Caco-2 (cell line): Measurements from ENCODE around the gene CCDC154. TPM values are rescaled to one million over a fixed set of nuclear protein-coding genes. Genes with fewer than 3 reads are reported as not detected.

Experiments
- BruUV-seq: library from RNA; stranded (reverse); fragments of 400-500 nt; replicated peaks from 2 replicates; lab custom pipeline; 2021; lab: Mats Ljungman, UMichigan
- CTCF ChIA-PET: fragments of 300-600 bp; sonication (Branson Sonifier 250); formaldehyde crosslinking; loops from one replicate; lab custom pipeline; 2022; ENCODE audit warnings: antibody characterized with exemption; lab: Charles Lee
- POLR2A ChIA-PET: fragments of 300-600 bp; sonication (Branson Sonifier 250); formaldehyde crosslinking; loops from one replicate; lab custom pipeline; 2022; ENCODE audit warnings: antibody characterized with exemption; lab: Charles Lee
- DNase-seq, 2 experiments: peaks; one replicate each; pipeline versions ENCODE4 v3.0.0 to v3.0.0-alpha.2; 2020 to 2022
- H3K27me3 ChIP-seq: replicated peaks from 2 replicates; pipeline ENCODE4 v1.6.0; 2011; ENCODE audit warnings: low read length; ENCODE audit not compliant: control insufficient read depth, insufficient read depth
- H3K36me3 ChIP-seq: 2 replicates; pipeline ENCODE4 v1.5.1; 2011; ENCODE audit warnings: low read length; ENCODE audit not compliant: control insufficient read depth, insufficient read depth
- H3K4me1 ChIP-seq: fragments of 250-450 bp; sonication (Bioruptor Pico); 2 replicates; pipeline ENCODE4 v1.5.1; 2020; ENCODE audit warnings: mild to moderate bottlenecking
- H3K4me3 ChIP-seq: 2 replicates; pipeline ENCODE4 v1.5.1; 2011; ENCODE audit warnings: low read depth, mild to moderate bottlenecking, control low read depth, low read length
- H3K9me3 ChIP-seq: fragments of 250-450 bp; sonication (Bioruptor Pico); 2 replicates; pipeline ENCODE4 v1.5.1; 2020; ENCODE audit warnings: mild to moderate bottlenecking, moderate library complexity
- H3K27ac Mint-ChIP-seq: one replicate; pipeline ENCODE4 v1.8.0; 2022; ENCODE audit warnings: mixed read lengths; ENCODE audit not compliant: unreplicated experiment
- H3K27me3 Mint-ChIP-seq: one replicate; pipeline ENCODE4 v1.8.0; 2022; ENCODE audit warnings: mixed read lengths; ENCODE audit not compliant: insufficient read depth, unreplicated experiment
- H3K36me3 Mint-ChIP-seq: one replicate; pipeline ENCODE4 v1.8.0; 2022; ENCODE audit warnings: mild to moderate bottlenecking, mixed read lengths; ENCODE audit not compliant: insufficient read depth, unreplicated experiment
- H3K4me1 Mint-ChIP-seq: one replicate; pipeline ENCODE4 v1.8.0; 2022; ENCODE audit warnings: low read depth, mixed read lengths; ENCODE audit not compliant: unreplicated experiment
- H3K4me3 Mint-ChIP-seq: one replicate; pipeline ENCODE4 v1.8.0; 2022; ENCODE audit warnings: mild to moderate bottlenecking, moderate library complexity, mixed read lengths; ENCODE audit not compliant: unreplicated experiment
- H3K9me3 Mint-ChIP-seq: one replicate; pipeline ENCODE4 v1.8.0; 2022; ENCODE audit warnings: mixed read lengths; ENCODE audit not compliant: unreplicated experiment
- intact Hi-C: fragments of 100-400 bp; cut with micrococcal nuclease; formaldehyde crosslinking; loops from one replicate; pipeline ENCODE4 v1.10.0; 2022; ENCODE audit not compliant: unreplicated experiment
- total RNA-seq: library from RNA; stranded (reverse); gene quantifications from 2 replicates; pipeline ENCODE4 v1.2.3, GENCODE V29; 2022
- TF ChIP-seq, protein P1 (sequence below), 2 experiments: fragments of 200-600 bp in 1 of 2; IDR thresholded peaks; 1 replicate in 1 of 2; 2 replicates in 1 of 2; pipeline versions ENCODE4 v1.5.1 to v1.8.0; 2011 to 2022; ENCODE audit warnings: antibody characterized with exemption in 1 of 2, control low read depth in 1 of 2, inconsistent platforms in 1 of 2, low read depth in 1 of 2, low read length in 1 of 2, mild to moderate bottlenecking in 1 of 2, moderate library complexity in 1 of 2; ENCODE audit not compliant: insufficient read depth in 1 of 2, severe bottlenecking in 1 of 2, unreplicated experiment in 1 of 2

CCDC154 gene
- total RNA-seq, 1 experiment from 2014 or later = 1.1 TPM

DNA sequence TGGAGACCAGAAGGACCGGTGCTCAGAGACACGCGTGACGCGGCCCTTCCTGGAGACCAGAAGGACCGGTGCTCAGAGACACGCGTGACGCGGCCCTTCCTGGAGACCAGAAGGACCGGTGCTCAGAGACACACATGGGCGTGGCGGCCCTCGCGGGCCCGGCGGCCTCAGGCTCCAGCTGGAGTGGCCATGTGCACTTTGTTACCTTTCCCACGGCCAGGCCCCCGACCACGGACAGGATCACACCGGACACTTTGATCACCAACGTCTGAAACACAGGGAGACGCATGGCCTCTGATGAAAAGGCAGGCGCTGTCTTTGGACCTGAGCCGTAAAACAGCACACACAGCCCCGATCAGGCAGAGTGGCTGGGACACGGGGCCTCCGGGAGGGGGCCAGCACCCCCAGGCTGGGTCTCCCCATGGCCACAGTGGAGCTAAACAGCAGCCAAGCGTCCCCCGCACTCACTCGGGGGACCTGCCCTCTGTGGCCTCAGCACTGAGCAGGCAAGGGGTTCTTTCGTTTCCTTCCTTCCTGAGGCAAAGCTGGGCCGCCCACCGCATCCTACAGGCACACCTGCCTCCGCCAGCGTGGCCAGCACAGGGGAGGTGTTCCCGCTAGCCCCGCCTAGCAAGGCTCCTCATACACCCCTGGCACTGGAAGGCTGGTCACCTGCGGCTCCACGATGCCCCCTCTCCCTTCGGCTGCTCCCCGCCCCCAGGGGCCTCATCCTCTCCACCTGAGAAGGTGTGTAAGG, 13.3 kb upstream of the CCDC154 start:
- ChIA-PET POLR2A (no interaction called here), CTCF (no interaction called here)
- Mint-ChIP-seq H3K36me3 (peaks cover 18% of the 10 kb centered on the region), H3K4me1 (no peaks in the 10 kb centered on the region), H3K9me3 (no peaks in the 10 kb centered on the region), H3K27ac (no peak overlapping the region), H3K27me3 (no peaks in the 10 kb centered on the region), H3K4me3 (no peak overlapping the region)
- no TSS peak for BruUV-seq
- Histone ChIP-seq H3K4me3 (no peak overlapping the region), H3K27me3 (no peaks in the 10 kb centered on the region), H3K9me3 (no peaks in the 10 kb centered on the region), H3K4me1 (no peaks in the 10 kb centered on the region), H3K36me3 (no peaks in the 10 kb centered on the region)
- DNase-seq = no peak
- intact Hi-C loops = no loop called here
- TF ChIP-seq, protein P1, sequence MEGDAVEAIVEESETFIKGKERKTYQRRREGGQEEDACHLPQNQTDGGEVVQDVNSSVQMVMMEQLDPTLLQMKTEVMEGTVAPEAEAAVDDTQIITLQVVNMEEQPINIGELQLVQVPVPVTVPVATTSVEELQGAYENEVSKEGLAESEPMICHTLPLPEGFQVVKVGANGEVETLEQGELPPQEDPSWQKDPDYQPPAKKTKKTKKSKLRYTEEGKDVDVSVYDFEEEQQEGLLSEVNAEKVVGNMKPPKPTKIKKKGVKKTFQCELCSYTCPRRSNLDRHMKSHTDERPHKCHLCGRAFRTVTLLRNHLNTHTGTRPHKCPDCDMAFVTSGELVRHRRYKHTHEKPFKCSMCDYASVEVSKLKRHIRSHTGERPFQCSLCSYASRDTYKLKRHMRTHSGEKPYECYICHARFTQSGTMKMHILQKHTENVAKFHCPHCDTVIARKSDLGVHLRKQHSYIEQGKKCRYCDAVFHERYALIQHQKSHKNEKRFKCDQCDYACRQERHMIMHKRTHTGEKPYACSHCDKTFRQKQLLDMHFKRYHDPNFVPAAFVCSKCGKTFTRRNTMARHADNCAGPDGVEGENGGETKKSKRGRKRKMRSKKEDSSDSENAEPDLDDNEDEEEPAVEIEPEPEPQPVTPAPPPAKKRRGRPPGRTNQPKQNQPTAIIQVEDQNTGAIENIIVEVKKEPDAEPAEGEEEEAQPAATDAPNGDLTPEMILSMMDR (IDR thresholded peaks at IDR 0.05; ENCODE audit: insufficient read depth in 1 of 2, low read depth in 1 of 2, low read length in 1 of 2, severe bottlenecking in 1 of 2, unreplicated experiment in 1 of 2) = no peak

DNA sequence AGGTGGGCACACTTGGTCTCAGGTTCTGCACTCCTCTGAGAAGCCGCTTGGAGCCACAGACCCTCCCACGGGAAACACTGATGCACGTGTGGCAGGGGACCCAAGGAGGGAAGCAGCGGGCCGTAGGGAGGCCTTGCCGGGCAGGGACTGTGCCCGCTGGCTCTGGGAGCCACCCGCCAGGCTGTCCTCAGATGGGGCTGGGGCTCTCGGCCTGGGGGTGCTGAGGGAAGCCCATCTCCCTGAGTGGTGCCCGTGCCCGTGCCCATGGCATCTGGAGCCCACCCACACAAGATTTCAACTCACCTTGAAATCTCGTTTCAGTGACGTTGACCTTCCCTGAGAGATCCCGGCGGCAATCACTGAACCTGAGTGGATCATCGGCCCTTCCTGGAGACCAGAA, 12.6 kb upstream of the CCDC154 start:
- Mint-ChIP-seq H3K27ac (no peak overlapping the region), H3K9me3 (no peaks in the 10 kb centered on the region), H3K36me3 (peaks cover 13% of the 10 kb centered on the region), H3K27me3 (no peaks in the 10 kb centered on the region), H3K4me1 (no peaks in the 10 kb centered on the region), H3K4me3 (no peak overlapping the region)
- CTCF ChIA-PET = no interaction called here
- POLR2A ChIA-PET = no interaction called here
- H3K4me1 ChIP-seq = no peaks in the 10 kb centered on the region
- no TSS peak for BruUV-seq
- no peak overlapping the region for H3K4me3 ChIP-seq
- TF ChIP-seq, protein P1 (IDR thresholded peaks at IDR 0.05; ENCODE audit: insufficient read depth in 1 of 2, low read depth in 1 of 2, low read length in 1 of 2, severe bottlenecking in 1 of 2, unreplicated experiment in 1 of 2) = no peak
- H3K36me3 ChIP-seq = no peaks in the 10 kb centered on the region
- H3K27me3 ChIP-seq = no peaks in the 10 kb centered on the region
- DNase-seq = no peak
- intact Hi-C loops = no loop called here
- H3K9me3 ChIP-seq = no peaks in the 10 kb centered on the region

DNA sequence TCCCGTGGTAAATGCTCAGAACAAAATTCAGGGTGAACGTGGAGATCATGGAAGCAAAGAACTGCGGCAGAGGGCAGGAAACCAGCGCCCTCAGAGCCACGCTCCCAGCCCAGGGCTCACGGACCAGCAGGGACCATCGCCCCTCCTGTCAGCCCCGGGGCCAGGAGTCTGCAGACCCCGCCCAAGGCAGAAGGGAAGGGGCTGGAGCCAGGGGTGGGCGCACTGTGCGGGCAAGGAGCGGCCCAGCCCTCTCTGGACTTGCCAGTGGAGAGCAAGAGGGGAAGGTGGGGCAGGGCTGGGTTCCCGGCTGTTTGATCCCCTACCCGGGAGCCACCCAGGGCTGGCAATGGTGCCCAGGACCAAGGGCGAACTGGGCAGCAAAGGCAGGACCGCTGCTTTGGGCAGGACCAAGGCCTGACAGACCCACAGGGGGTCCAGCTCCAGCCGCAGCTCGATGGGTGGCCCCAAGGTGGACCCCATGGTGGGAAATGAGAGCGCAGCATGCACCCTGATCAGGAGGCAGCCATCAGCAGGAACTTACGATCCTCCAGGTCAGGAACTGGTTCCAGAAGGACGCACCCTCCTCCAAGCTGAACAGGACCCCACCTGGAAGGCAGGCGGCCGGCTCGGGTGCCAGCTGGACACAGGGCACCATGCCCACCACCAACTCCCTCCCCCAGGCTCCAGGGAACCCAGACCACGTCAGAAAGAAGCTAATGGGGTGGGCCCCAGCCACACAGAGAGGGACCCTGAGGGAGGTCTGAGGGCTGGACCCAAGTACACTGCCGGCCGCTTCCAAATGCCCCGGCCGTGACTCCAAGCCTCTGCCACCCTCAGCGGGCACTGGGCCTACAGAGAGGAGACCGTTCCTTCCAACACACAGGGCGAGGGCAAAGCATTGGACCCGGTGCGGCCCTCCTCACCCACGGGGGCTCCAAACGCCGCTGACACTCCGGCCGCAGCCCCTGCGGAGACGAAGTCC, 11.1 kb upstream of the CCDC154 start:
- H3K9me3 Mint-ChIP-seq = no peaks in the 10 kb centered on the region
- no peak overlapping the region for H3K4me3 ChIP-seq
- no TSS peak for BruUV-seq
- H3K36me3 ChIP-seq = peaks cover 1% of the 10 kb centered on the region; the same call in 1 of the 2 replicates
- intact Hi-C loops = no loop called here
- no peaks in the 10 kb centered on the region for H3K27me3 Mint-ChIP-seq
- no peak overlapping the region for H3K27ac Mint-ChIP-seq
- POLR2A ChIA-PET = no interaction called here
- H3K4me1 ChIP-seq = no peaks in the 10 kb centered on the region
- peaks cover 7% of the 10 kb centered on the region for H3K36me3 Mint-ChIP-seq
- H3K27me3 ChIP-seq = no peaks in the 10 kb centered on the region
- no peak overlapping the region for H3K4me3 Mint-ChIP-seq
- H3K9me3 ChIP-seq = no peaks in the 10 kb centered on the region
- H3K4me1 Mint-ChIP-seq = no peaks in the 10 kb centered on the region
- DNase-seq = no peak
- TF ChIP-seq, protein P1 (IDR thresholded peaks at IDR 0.05; ENCODE audit: insufficient read depth in 1 of 2, low read depth in 1 of 2, low read length in 1 of 2, severe bottlenecking in 1 of 2, unreplicated experiment in 1 of 2) = no peak
- CTCF ChIA-PET = no interaction called here
